ENCODE data around the gene CDAN1.
A peak's percentile ranks its signal among the peaks of the same experiment; 100 is the strongest.
"Not testable (repeated sequence)": the region's sequence is repeated elsewhere in the genome, so short reads cannot be mapped to it uniquely, and the experiment has no call there.

Gene CDAN1, protein sequence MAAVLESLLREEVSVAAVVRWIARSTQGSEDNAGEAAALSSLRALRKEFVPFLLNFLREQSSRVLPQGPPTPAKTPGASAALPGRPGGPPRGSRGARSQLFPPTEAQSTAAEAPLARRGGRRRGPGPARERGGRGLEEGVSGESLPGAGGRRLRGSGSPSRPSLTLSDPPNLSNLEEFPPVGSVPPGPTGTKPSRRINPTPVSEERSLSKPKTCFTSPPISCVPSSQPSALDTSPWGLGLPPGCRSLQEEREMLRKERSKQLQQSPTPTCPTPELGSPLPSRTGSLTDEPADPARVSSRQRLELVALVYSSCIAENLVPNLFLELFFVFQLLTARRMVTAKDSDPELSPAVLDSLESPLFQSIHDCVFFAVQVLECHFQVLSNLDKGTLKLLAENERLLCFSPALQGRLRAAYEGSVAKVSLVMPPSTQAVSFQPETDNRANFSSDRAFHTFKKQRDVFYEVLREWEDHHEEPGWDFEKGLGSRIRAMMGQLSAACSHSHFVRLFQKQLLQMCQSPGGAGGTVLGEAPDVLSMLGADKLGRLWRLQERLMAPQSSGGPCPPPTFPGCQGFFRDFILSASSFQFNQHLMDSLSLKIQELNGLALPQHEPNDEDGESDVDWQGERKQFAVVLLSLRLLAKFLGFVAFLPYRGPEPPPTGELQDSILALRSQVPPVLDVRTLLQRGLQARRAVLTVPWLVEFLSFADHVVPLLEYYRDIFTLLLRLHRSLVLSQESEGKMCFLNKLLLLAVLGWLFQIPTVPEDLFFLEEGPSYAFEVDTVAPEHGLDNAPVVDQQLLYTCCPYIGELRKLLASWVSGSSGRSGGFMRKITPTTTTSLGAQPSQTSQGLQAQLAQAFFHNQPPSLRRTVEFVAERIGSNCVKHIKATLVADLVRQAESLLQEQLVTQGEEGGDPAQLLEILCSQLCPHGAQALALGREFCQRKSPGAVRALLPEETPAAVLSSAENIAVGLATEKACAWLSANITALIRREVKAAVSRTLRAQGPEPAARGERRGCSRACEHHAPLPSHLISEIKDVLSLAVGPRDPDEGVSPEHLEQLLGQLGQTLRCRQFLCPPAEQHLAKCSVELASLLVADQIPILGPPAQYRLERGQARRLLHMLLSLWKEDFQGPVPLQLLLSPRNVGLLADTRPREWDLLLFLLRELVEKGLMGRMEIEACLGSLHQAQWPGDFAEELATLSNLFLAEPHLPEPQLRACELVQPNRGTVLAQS

DNA sequence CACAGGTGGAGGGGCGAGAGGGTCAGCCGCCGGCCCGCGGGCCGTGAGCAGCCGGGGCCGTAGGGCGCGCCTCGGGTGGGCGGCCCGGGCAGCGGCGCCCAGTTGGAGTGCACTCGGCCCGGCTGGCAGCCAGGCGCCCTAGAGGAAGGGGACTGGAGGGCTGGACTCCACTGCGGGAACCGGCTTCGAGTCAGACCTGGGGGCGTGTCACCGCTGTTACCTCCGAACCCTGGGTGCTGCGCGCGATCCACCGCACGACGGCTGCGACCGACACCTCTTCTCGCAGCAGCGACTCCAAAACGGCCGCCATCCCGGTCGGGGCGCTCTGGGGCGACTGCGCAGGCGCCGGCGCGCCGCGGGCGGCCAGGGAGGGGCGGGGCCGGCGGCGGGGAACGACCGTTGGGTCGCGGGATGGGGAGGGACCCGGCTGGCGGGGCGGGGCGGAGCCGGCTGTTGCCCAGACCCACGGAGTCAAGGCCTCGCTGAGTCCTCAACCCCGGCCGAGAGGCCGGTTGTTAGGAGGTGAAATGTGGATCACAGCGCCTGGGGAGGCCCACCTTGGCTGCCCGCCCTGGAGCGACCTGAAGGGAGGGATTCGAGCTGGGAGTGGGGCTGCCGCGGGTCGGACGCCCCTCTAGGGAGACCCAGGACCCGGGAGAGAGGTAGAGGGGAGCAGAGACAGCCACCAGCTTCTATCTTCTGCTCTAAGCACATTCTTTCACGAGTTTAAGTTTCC, at the start of gene CDAN1:
CDAN1 (minus strand) TSS at position 336 of the 736 bp plus-strand sequence; CDS start at position 310, 26 bp downstream.
- DNase-seq, result peak; percentile 41

DNA sequence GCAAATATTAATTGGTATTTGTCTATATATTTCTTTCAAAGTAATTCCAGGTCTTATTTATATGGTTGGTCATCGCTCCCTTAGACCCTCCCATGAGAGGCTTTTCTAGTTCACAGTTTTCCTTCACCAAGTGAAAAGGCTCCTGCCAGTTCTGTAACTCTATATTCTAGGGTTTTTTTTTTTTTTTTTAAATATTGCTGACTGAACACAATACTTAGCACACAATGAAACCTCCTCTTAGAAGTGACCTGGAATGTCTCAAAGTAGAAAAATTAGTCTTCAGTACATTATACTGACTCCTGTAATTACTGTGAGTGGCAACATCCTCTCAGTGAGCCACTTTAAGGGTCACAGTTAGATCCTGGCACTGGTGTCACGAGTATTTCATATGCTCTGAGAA, 48.6 kb upstream of the CDAN1 start:
- DNase-seq, result no peak

DNA sequence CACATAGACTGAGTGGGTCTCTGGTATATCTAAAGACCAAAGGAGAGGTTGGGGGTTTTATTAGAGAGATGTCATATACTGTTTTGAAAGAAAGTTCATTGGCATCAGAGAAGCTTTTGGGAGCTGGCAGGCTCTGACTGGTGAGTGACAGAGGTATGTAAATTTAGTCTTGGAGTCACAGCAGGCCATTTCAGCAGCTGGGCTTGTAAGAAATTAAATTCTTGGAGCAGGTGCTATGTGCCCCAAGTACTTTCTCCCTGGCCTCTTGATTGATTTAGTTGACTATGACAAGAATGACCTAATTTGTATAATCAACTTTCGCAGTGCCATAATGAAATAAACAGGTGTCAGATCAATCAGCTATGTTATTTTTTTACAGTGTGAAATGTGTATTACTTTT, 47.8 kb upstream of the CDAN1 start:
- no peak for DNase-seq

DNA sequence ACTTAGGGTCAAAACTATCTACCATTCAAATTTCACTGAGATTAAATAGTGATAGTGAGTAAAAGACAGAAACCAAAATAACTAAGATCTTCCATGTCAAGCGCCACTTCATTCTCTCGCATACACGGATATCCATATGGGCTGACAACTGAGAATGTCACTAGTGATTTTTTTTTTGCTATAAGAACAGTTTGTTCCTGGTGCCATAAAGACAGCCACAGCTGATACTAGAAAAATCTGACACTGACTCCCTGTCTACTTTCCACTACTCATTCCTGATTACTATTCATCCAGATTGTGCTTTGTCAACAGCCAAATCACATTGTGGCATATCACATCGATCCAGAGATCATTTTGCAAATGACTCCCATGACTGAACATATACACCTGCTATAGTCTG, 45.8 kb upstream of the CDAN1 start:
- DNase-seq, result no peak

DNA sequence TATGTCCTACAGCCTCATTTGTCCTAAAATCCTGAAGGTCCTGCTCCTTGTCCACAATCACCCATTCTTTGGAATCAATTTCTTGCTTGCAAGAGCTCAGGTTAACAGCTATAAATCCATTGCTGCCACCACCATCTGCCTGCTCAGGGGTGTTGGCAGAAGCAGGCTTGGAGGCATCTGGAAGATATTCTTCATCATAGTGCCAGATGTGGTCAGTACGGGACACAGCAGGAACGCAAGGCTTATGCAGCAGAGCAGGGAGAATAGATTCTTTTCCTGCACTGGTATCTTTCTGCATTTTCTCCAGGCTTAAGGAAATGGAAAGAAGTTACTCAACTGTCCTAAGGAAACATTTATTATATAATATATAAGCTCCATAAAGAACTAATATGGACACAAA, 38.5 kb upstream of the CDAN1 start:
- no peak for DNase-seq

DNA sequence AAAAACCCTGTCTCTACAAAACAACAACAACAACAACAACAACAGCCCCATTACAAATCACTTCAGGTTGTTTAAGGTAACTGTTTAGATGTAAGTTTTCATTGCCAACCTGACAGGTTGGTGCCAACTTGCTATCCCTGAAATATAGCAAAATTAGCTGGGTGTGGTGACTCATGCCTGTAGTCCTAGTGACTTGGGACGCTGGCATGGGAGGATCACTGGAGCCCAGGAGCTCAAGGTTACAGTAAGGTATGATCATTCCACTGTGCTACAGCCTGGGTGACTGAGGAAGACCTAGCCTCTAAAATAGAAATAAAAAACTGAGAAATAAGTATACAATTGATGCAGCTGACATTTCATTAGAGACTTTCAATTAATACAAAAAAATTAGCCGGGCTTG, 36.0 kb upstream of the CDAN1 start:
- DNase-seq, result no peak

DNA sequence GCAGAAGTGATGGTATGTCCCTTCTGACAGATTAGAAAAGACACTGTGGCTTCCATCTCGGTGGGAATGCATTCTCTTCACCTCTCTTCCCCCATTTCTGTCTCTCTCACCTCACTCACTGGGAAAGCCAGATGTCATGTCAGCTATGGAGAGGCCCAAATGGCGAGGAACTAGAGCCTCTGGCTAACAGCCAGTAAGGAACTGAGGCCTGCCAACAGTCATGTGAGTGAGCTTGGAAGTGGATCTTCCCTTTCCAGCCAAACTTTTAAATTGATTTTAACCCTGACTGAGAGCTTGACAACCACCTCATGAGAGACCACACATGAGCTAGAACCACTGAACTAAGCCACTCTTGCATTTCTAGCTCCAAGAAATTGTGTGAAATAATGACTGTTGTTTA, 35.2 kb upstream of the CDAN1 start:
- DNase-seq, result no peak

DNA sequence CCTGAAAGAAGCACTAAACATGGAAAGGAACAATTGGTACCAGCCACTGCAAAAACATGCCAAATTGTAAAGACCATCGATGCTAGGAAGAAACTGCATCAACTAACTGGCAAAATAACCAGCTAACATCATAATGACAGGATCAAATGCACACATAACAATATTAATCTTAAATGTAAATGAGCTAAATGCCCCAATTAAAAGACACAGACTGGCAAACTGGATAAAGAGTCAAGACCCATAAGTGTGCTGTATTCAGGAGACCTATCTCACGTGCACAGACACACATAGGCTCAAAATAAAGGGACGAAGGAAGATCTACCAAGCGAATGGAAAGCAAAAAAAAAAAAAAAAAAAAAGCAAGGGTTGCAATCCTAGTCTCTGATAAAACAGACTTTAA, 29.2 kb upstream of the CDAN1 start:
- DNase-seq, result not testable (repeated sequence)

DNA sequence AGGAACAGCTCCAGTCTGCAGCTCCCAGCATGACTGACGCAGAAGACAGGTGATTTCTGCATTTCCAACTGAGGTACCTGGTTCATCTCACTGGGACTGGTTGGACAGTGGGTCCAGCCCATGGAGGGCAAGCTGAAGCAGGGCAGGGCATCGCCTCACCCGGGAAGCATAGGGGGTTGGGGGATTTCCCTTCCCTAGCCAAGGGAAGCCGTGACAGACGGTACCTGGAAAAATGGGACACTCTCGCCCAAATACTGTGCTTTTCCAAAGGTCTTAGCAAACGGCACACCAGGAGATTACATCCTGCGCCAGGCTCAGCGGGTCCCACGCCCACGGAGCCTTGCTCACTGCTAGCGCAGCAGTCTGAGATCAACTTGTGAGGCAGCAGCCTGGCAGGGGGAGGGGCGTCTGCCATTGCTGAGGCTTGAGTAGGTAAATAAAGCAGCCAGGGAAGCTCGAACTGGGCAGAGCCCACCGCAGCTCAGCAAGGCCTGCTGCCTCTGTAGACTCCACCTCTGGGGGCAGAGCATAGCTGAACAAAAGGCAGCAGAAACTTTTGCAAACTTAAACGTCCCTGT, 27.3 kb upstream of the CDAN1 start:
- DNase-seq, result not testable (repeated sequence)

DNA sequence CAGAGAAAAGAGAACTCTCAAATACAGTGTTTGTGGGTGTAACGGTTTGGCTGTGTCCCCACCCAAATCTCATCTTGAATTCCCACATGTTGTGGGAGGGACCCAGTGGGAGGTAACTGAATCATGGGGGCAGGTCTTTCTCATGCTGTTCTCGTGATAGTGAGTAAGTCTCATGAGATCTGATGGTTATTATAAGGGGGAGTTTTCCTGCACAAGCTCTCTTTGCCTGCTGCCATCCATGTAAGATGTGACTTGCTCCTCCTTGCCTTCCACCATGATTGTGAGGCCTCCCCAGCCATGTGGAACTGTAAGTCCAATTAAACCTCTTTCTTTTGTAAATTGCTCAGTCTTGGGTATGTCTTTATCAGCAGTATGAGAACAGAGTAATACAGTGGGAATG, 24.9 kb upstream of the CDAN1 start:
- DNase-seq, result not testable (repeated sequence)

DNA sequence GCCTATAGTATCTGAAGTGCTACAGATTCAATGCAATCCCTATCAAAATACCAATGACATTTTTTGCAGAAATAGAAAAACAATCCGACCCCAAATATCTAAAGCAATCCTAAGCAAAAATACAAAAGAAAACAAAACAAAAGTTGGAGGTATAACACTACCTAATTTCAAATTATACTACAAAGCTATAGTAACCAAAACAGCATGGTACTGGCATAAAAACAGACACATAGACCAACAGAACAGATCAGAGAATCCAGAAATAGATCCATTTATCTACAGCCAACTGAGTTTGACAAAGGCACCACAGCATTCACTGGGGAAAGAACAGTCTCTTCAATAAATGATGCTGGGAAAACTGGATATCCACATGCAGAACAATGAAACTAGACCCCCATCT, 23.8 kb upstream of the CDAN1 start:
- DNase-seq, result no peak

DNA sequence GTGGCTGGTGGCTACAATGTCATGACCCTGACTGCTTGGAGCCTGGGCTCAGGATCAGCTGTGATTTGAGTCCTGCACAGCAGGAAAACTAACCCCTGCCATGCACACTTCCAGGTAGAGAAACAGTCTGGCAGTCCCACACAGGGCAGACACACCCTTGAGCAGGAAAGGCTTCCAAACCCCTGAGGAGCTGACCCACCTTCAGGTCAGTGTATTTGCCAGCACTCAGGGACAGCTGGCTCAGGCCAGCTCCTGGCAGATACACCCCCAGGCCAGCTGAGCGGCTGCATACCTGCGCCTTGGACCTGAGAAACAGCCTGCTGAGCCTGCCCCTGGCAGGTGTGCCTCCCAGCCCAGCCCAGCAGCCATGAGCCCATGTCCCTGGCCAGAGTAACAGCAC, 22.2 kb upstream of the CDAN1 start:
- no peak for DNase-seq

DNA sequence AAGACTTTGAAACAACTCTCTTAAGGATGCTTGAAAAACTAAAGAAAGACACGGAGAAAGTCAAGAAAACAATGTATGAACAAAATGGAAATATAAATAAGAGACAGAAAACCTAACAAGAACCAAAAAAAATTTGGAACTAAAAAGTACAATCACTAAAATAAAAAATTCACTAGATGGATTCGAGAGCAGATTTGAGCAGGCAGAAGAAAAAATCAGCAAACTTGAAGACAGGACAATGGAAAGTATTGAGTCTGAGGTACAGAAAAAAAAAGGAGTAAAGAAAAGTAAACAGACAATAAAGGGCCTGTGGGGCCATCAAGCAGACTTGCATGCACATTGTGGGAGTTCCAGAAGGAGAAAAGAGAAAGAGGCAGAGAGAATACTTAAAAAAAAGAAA, 13.4 kb upstream of the CDAN1 start:
- DNase-seq, result no peak

DNA sequence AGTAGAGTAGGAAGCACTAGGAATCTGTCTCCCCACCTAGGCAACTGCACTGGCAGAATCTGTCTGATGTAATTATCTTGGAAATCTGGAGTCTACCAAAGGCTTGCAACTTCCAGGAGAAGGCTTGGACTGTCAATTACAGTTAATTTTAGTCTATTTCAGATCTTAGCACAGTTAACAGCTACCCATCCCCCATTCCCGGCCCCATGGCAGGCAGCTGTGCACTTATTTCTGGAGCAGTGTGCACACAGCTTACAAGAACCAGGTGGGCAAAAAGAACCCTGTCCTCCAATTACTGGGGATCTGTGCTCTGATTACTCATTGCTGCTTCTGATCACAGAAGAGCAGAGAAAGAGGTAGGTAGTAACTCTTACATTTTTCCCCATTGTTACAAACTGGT, 12.3 kb upstream of the CDAN1 start:
- no peak for DNase-seq

DNA sequence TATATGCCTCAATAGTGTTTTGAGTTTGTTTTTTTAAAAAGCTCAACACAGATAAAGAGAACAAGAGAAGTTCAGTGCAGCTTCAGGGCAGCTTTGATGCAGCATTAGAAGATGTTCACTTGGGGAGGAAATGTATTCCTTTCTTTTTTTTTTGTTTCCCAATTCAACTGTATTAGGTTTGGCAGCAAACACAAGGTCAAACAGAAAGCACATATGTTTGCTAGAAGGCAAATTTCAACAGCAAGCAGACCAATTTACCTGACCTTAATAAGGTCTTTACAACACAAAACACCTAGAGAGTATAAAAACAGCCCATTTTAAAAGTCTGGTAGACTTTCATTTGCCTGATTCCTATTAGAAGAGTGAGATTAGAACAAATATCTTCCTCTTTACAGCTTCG, 7.3 kb upstream of the CDAN1 start:
- no peak for DNase-seq

DNA sequence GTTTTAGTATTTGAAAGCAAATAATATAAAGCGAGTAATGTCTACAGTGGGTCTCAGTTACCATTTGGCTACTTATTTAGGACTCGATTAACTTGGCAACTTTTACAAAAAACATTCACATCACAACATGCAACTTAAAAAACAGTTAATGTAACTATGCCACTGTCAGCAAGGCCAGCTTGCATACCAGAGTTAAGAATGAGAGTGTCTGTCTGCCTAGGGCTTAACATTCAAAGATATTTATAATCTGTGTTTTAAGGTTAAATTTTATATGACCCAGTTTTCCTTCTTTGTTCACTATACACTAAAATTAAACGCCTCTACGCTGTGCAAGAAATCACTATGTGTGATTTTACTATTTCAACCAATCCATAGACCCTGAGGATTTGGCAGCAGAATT, 5.2 kb upstream of the CDAN1 start:
- no peak for DNase-seq

DNA sequence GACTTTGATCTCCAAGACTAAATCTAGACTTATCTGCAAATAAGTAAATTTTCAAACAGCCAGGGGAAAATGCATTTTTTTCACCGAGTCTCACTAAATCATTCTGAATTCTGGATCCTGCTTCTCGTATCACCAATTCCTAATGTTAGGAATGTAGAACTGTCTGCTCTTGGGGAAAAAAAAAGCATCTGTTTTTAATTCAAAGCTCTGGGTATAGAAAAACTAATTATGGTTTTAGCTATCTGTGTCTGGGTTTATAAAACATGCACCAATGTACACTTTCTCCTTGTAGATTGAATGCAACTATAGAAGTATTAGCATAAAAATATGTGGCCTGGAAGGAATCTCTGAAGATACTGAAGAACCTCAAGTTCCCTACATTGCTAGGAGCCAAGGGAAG, 4.8 kb upstream of the CDAN1 start:
- DNase-seq, result no peak

DNA sequence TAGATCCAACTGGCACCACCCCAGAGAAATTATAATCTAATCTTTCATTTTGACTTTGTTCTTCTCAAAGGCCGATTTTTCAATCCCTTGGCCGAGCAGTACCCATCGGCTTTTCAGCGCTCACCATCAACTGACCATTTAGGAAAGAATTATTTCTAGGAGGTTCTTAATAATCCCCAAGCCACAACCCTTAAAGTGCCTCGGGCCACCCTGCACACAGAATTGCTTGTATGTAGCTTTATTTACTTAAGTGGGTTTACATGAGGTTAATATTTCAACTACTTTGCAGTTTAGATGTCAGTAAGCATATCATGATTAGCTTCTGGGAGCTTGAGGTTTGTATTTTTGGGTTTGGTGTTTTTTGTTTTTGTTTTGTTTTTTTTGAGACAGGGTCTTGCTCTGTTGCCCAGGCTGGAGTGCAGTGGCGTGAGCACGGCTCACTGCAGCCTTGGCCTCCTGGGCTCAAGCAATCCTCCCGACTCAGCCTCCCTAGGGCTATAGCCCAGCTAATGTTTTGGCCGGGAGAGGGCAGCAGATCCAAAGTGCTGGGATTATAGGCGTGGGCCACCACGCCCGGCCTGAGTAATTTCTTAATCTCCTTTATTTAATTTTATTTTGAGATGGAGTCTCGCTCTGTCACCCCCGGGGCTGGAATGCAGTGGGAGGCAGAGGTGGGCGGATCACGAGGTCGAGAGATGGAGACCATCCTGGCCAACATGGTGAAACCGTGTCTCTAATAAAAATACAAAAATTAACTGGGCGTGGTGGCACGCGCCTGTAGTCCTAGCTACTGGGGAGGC, 801 bp upstream of the CDAN1 start:
- DNase-seq, result no peak

DNA sequence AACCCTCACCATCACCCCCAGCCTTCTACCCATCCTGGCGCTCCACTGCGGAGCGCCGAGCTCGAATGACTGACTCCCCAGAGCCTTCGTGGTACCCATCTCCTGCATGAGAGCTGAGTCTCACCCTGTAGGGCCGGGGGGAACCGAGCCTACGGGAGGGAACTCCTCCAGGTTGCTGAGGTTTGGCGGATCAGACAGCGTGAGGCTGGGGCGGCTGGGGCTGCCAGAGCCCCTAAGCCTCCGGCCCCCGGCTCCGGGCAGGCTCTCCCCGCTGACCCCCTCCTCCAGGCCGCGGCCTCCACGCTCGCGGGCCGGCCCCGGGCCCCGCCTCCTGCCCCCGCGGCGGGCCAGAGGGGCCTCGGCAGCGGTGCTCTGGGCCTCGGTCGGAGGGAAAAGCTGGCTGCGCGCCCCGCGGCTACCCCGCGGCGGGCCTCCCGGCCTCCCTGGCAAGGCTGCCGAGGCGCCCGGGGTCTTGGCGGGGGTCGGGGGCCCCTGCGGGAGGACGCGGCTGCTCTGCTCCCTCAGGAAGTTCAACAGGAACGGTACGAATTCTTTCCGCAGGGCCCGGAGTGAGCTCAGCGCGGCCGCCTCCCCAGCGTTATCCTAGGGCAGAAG, 643 bp downstream of the CDAN1 start:
- DNase-seq, result no peak

DNA sequence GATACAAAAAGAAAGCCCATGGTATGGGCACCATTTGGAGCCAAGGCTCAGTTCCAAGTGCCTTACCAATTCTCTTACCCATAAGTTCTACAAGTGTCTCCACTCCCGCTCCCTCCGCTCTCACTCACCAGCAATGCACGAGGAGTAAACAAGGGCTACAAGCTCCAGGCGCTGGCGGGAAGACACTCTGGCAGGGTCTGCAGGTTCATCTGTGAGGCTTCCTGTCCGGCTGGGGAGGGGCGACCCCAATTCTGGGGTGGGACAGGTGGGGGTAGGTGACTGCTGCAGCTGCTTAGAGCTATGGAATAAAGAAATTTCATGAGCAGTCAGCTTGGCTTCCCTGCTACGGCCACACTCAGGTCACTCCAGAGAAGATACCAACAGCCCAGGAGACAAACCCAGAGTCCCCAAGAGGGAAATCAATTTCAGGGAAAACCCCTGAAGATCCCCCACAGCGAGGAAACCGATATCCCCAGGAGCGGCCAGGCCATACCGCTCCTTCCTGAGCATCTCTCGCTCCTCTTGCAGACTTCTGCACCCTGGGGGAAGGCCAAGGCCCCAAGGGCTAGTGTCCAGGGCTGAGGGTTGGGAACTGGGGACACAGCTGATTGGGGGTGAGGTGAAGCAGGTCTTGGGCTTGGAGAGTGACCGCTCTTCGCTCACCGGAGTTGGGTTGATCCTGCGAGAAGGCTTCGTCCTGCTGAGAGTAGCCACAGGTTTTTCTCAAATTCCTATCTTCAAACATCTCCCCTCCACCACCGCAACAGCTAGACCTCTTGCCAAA, 1.4 kb downstream of the CDAN1 start:
- DNase-seq, result no peak

Measured in DMS153 (cell line).